Smooth muscle cell (in vitro differentiated cells): ENCODE results near the gene ZNF331. TPM values are rescaled to one million over a fixed set of nuclear protein-coding genes. Genes with fewer than 3 reads are reported as not detected.

Experiments used
- DNase-seq: peaks from one replicate; lab custom pipeline; 2025; ENCODE audit not compliant: unreplicated experiment; lab: John Stamatoyannopoulos, UW
- H2AFZ ChIP-seq: fragments of 200-600 bp; sonication (generic); 2 replicates; pipeline ENCODE4 v1.6.0; 2016; ENCODE audit warnings: antibody characterized with exemption, low read depth, mild to moderate bottlenecking
- H3F3A ChIP-seq: fragments of 200-600 bp; sonication (generic); 2 replicates; pipeline ENCODE4 v1.6.0; 2017; ENCODE audit warnings: antibody characterized with exemption, low read depth
- H3K27ac ChIP-seq: fragments of 200-600 bp; sonication (generic); 2 replicates; pipeline ENCODE4 v1.5.1; 2016; ENCODE audit warnings: low read depth, mild to moderate bottlenecking
- H3K27me3 ChIP-seq: fragments of 200-600 bp; sonication (generic); 2 replicates; pipeline ENCODE4 v1.6.1; 2016; ENCODE audit warnings: low read depth, mild to moderate bottlenecking
- H3K36me3 ChIP-seq: fragments of 200-600 bp; sonication (generic); 2 replicates; pipeline ENCODE4 v1.5.1; 2016; ENCODE audit warnings: low read depth
- H3K4me1 ChIP-seq: fragments of 200-600 bp; sonication (generic); 2 replicates; pipeline ENCODE4 v1.5.1; 2016; ENCODE audit warnings: low read depth
- H3K4me2 ChIP-seq: fragments of 200-600 bp; sonication (generic); 2 replicates; pipeline ENCODE4 v1.6.0; 2016; ENCODE audit warnings: mild to moderate bottlenecking
- H3K4me3 ChIP-seq: fragments of 200-600 bp; sonication (generic); 2 replicates; pipeline ENCODE4 v1.5.1; 2016; ENCODE audit warnings: mild to moderate bottlenecking
- H3K79me2 ChIP-seq: fragments of 200-600 bp; sonication (generic); 2 replicates; pipeline ENCODE4 v1.6.0; 2016; ENCODE audit warnings: low read depth, mild to moderate bottlenecking
- H3K9ac ChIP-seq: fragments of 200-600 bp; sonication (generic); 2 replicates; pipeline ENCODE4 v1.6.0; 2016; ENCODE audit warnings: low read depth
- H3K9me3 ChIP-seq: fragments of 200-600 bp; sonication (generic); replicated peaks from 2 replicates; pipeline ENCODE4 v1.5.1; 2016; ENCODE audit warnings: low read depth
- H4K20me1 ChIP-seq: fragments of 200-600 bp; sonication (generic); 2 replicates; pipeline ENCODE4 v1.6.0; 2016; ENCODE audit warnings: low read depth
- CTCF ChIP-seq: fragments of 200-600 bp; sonication (generic); IDR thresholded peaks from 2 replicates; pipeline ENCODE4 v1.5.1; 2017; ENCODE audit warnings: borderline replicate concordance, mild to moderate bottlenecking, antibody characterized with exemption; ENCODE audit not compliant: insufficient read depth, poor library complexity, severe bottlenecking
- WGBS: methylation state at CpG from one replicate; pipeline ENCODE4 v1.1.7; 2016; ENCODE audit warnings: low lambda C conversion rate; 5-methylcytosine and 5-hydroxymethylcytosine counted together
- polyA plus RNA-seq: library from polyadenylated mRNA; unstranded; fragments of >200 nt; fragmentation: Nextera tagmentation; extraction: Ambion mirVana; gene quantifications from 2 replicates; pipeline ENCODE4 v1.2.1, GENCODE V29; 2016
- total RNA-seq: library from RNA; depleted of rRNA; stranded (reverse); fragments of >200 nt; gene quantifications from 2 replicates; pipeline ENCODE4 v1.2.3, GENCODE V29; 2014

Gene ZNF331
- total and polyA plus RNA-seq, 2 experiments from 2014 or later, result 9.7 to 12.1 TPM

- no peaks in the 10 kb centered on the region for H3K27me3 ChIP-seq
- TF ChIP-seq CTCF, result no peak
- WGBS, result 98% methylated on average over 74 of the region's 77 CpGs
- H3K79me2 ChIP-seq, result peaks cover 15% of the 10 kb centered on the region
- no peak overlapping the region for H2AFZ ChIP-seq
- H3K27ac ChIP-seq, result no peak overlapping the region
- no peaks in the 10 kb centered on the region for H3K36me3 ChIP-seq
- H3K4me3 ChIP-seq, result no peak overlapping the region
- no peak overlapping the region for H3K9ac ChIP-seq
- H3K4me2 ChIP-seq, result no peak overlapping the region
- no peak for DNase-seq
- H3F3A ChIP-seq, result no peaks in the 10 kb centered on the region
- no peaks in the 10 kb centered on the region for H3K4me1 ChIP-seq
- no peaks in the 10 kb centered on the region for H3K9me3 ChIP-seq
- no peaks in the 10 kb centered on the region for H4K20me1 ChIP-seq
These were observed 16.2 kb downstream of the ZNF331 start for GRCh38 chr19:53553865-53554791.

- Histone ChIP-seq H3F3A (no peaks in the 10 kb centered on the region), H3K79me2 (peaks cover 15% of the 10 kb centered on the region), H3K4me1 (no peaks in the 10 kb centered on the region), H4K20me1 (no peaks in the 10 kb centered on the region), H3K36me3 (no peaks in the 10 kb centered on the region), H2AFZ (no peak overlapping the region), H3K9ac (no peak overlapping the region), H3K4me3 (no peak overlapping the region), H3K27me3 (no peaks in the 10 kb centered on the region), H3K4me2 (no peak overlapping the region), H3K27ac (no peak overlapping the region), H3K9me3 (no peaks in the 10 kb centered on the region)
- no peak for TF ChIP-seq CTCF
- 98% methylated on average over 22 of the region's 24 CpGs for WGBS
- no peak for DNase-seq
These were observed 16.9 kb downstream of the ZNF331 start for GRCh38 chr19:53554804-53555203.

GRCh38 chr19:53555352-53555751, 17.4 kb downstream of the ZNF331 start:
- Histone ChIP-seq H3F3A (no peaks in the 10 kb centered on the region), H3K79me2 (peaks cover 15% of the 10 kb centered on the region), H3K9ac (no peak overlapping the region), H3K27me3 (no peaks in the 10 kb centered on the region), H3K9me3 (no peaks in the 10 kb centered on the region), H4K20me1 (no peaks in the 10 kb centered on the region), H3K36me3 (no peaks in the 10 kb centered on the region), H2AFZ (no peak overlapping the region), H3K4me1 (no peaks in the 10 kb centered on the region), H3K27ac (no peak overlapping the region), H3K4me2 (no peak overlapping the region), H3K4me3 (no peak overlapping the region)
- no peak for DNase-seq
- WGBS, result 91% methylated on average over 13 of the region's 13 CpGs
- no peak for TF ChIP-seq CTCF
